Fibroblast of lung (primary cell): ENCODE measurements around the gene COX7A2L.

Source experiments
- CTCF ChIP-seq, 2 donors: IDR thresholded peaks in 1 of 2; conservative IDR thresholded peaks in 1 of 2; 1 replicate in 1 of 2; 2 replicates in 1 of 2; pipeline ENCODE4 v1.5.1; 2011 to 2012; ENCODE audit warnings: low read length in 2 of 2, control low read depth in 1 of 2, inconsistent platforms in 1 of 2, low read depth in 1 of 2, mild to moderate bottlenecking in 1 of 2
- EZH2 ChIP-seq: IDR thresholded peaks from 2 replicates; pipeline ENCODE4 v1.5.1; 2012; ENCODE audit warnings: low read length, control low read depth, mild to moderate bottlenecking; ENCODE audit errors: missing control alignments

GRCh38 chr2:42369532-42370229 is 8.7 kb upstream of the COX7A2L start:
- TF ChIP-seq CTCF (conservative IDR thresholded peaks at IDR 0.05 in 1 of 2, IDR thresholded peaks at IDR 0.05 in 1 of 2; ENCODE audit: low read depth in 1 of 2, low read length in 2 of 2) (no peak), EZH2 (no peak)
